ENCODE measurements around the gene TXNL4B. TPM values are rescaled to one million over a fixed set of nuclear protein-coding genes. Genes with fewer than 3 reads are reported as not detected.

TXNL4B gene
- total RNA-seq, 1 donor from 2014 or later = 6.7 TPM

- intact Hi-C loops (cut with micrococcal nuclease) = no loop called here
- DNase-seq = no peak
Measured at GRCh38 chr16:72134507-72134906, 41.1 kb upstream of the TXNL4B start.

GRCh38 chr16:72132726-72133125 lies 39.3 kb upstream of the TXNL4B start:
- intact Hi-C loops (cut with micrococcal nuclease) = no loop called here
- no peak for DNase-seq
- peaks cover 2% of the 10 kb centered on the region for H3K9me3 ChIP-seq (replicated peaks)
- no peaks in the 10 kb centered on the region for H3K36me3 ChIP-seq
- no peak for TF ChIP-seq CTCF (IDR thresholded peaks at IDR 0.05; ENCODE audit: borderline replicate concordance)
- no peak overlapping the region for H3K27ac ChIP-seq (replicated peaks)
- no peaks in the 10 kb centered on the region for H3K4me1 ChIP-seq
- H3K4me3 ChIP-seq = no peak overlapping the region
- H3K27me3 ChIP-seq (ENCODE audit: low read depth) = peaks cover 14% of the 10 kb centered on the region

More at GRCh38 chr16:72134507-72134906, 41.1 kb upstream of the TXNL4B start:
- H3K4me1 ChIP-seq = no peaks in the 10 kb centered on the region
- no peaks in the 10 kb centered on the region for H3K9me3 ChIP-seq (replicated peaks)
- H3K4me3 ChIP-seq = no peak overlapping the region
- H3K27me3 ChIP-seq (ENCODE audit: low read depth) = peaks cover 23% of the 10 kb centered on the region
- no peak overlapping the region for H3K27ac ChIP-seq (replicated peaks)
- no peaks in the 10 kb centered on the region for H3K36me3 ChIP-seq
- no peak for TF ChIP-seq CTCF (IDR thresholded peaks at IDR 0.05; ENCODE audit: borderline replicate concordance)

GRCh38 chr16:72131036-72131435 lies 37.6 kb upstream of the TXNL4B start:
- no peak for DNase-seq
- TF ChIP-seq CTCF (IDR thresholded peaks at IDR 0.05; ENCODE audit: borderline replicate concordance) = no peak
- intact Hi-C loops (cut with micrococcal nuclease) = no loop called here

GRCh38 chr16:72129976-72130656 lies 36.7 kb upstream of the TXNL4B start:
- H3K27ac ChIP-seq (replicated peaks) = no peak overlapping the region
- H3K4me1 ChIP-seq = no peaks in the 10 kb centered on the region
- intact Hi-C loops (cut with micrococcal nuclease) = no loop called here
- TF ChIP-seq CTCF (IDR thresholded peaks at IDR 0.05; ENCODE audit: borderline replicate concordance) = no peak
- no peaks in the 10 kb centered on the region for H3K36me3 ChIP-seq
- H3K9me3 ChIP-seq (replicated peaks) = peaks cover 6% of the 10 kb centered on the region
- peaks cover 9% of the 10 kb centered on the region for H3K27me3 ChIP-seq (ENCODE audit: low read depth)
- H3K4me3 ChIP-seq = no peak overlapping the region
- DNase-seq = no peak

More at GRCh38 chr16:72131036-72131435, 37.6 kb upstream of the TXNL4B start:
- H3K36me3 ChIP-seq = no peaks in the 10 kb centered on the region
- H3K4me3 ChIP-seq = no peak overlapping the region
- peaks cover 9% of the 10 kb centered on the region for H3K27me3 ChIP-seq (ENCODE audit: low read depth)
- no peaks in the 10 kb centered on the region for H3K4me1 ChIP-seq
- H3K9me3 ChIP-seq (replicated peaks) = peaks cover 6% of the 10 kb centered on the region
- H3K27ac ChIP-seq (replicated peaks) = no peak overlapping the region

GRCh38 chr16:72128701-72129100 lies 35.3 kb upstream of the TXNL4B start:
- intact Hi-C loops (cut with micrococcal nuclease) = no loop called here
- no peak for DNase-seq
- H3K4me1 ChIP-seq = peaks cover 3% of the 10 kb centered on the region
- H3K27me3 ChIP-seq (ENCODE audit: low read depth) = peaks cover 9% of the 10 kb centered on the region
- no peak overlapping the region for H3K4me3 ChIP-seq
- TF ChIP-seq CTCF (IDR thresholded peaks at IDR 0.05; ENCODE audit: borderline replicate concordance) = no peak
- H3K36me3 ChIP-seq = no peaks in the 10 kb centered on the region
- no peak overlapping the region for H3K27ac ChIP-seq (replicated peaks)
- peaks cover 6% of the 10 kb centered on the region for H3K9me3 ChIP-seq (replicated peaks)

All from left ventricle myocardium inferior (tissue), 1 donor.